HepG2 (cell line): ENCODE results near the gene SLCO2B1. TPM values are rescaled to one million over a fixed set of nuclear protein-coding genes. Genes with fewer than 3 reads are reported as not detected.

Experiments used
- ATF5 ChIP-seq: sonication (generic); formaldehyde crosslinking; IDR thresholded peaks from 2 replicates; pipeline ENCODE4 v1.4.0; 2020; ENCODE audit warnings: mild to moderate bottlenecking, low read depth, missing genetic modification reagents
- DBP ChIP-seq: sonication (generic); formaldehyde crosslinking; IDR thresholded peaks from 2 replicates; pipeline ENCODE4 v1.4.0; 2020; ENCODE audit warnings: missing genetic modification reagents; ENCODE audit errors: not compliant biosample characterization
- GATAD2A ChIP-seq: IDR thresholded peaks from 2 replicates; pipeline ENCODE4 v1.6.1; 2016
- HNRNPLL ChIP-seq: fragments of 200-400 bp; formaldehyde crosslinking; IDR thresholded peaks from 2 replicates; pipeline ENCODE4 v1.6.1; 2017; ENCODE audit warnings: mild to moderate bottlenecking, low read depth, low read length; ENCODE audit not compliant: poor library complexity, severe bottlenecking
- KLF12 ChIP-seq: sonication (generic); formaldehyde crosslinking; IDR thresholded peaks from 2 replicates; pipeline ENCODE4 v1.4.0; 2020; ENCODE audit warnings: missing genetic modification reagents, borderline replicate concordance
- NR2C2 ChIP-seq: sonication (generic); formaldehyde crosslinking; IDR thresholded peaks from 2 replicates; pipeline ENCODE4 v1.4.0; 2020; ENCODE audit warnings: missing genetic modification reagents, mild to moderate bottlenecking, moderate library complexity, borderline replicate concordance
- POGK ChIP-seq: sonication (generic); formaldehyde crosslinking; conservative IDR thresholded peaks from 2 replicates; pipeline ENCODE4 v1.8.0; 2022; ENCODE audit warnings: mild to moderate bottlenecking, moderate library complexity, missing genetic modification reagents
- RBM22 ChIP-seq: fragments of 200-400 bp; formaldehyde crosslinking; optimal IDR thresholded peaks from 2 replicates; pipeline ENCODE3; 2017; ENCODE audit warnings: mild to moderate bottlenecking, low read length, moderate library complexity
- THAP7 ChIP-seq: sonication (generic); formaldehyde crosslinking; IDR thresholded peaks from 2 replicates; pipeline ENCODE4 v1.8.1; 2023; ENCODE audit warnings: mild to moderate bottlenecking, missing genetic modification reagents
- ZBED4 ChIP-seq: sonication (generic); formaldehyde crosslinking; IDR thresholded peaks from 2 replicates; pipeline ENCODE4 v1.4.0; 2020; ENCODE audit warnings: missing genetic modification reagents, borderline replicate concordance
- ZBTB4 ChIP-seq: sonication (generic); formaldehyde crosslinking; IDR thresholded peaks from 2 replicates; pipeline ENCODE4 v1.4.0; 2020; ENCODE audit warnings: missing genetic modification reagents, mild to moderate bottlenecking, borderline replicate concordance
- ZBTB7A ChIP-seq: sonication (generic); formaldehyde crosslinking; IDR thresholded peaks from 2 replicates; pipeline ENCODE4 v1.8.0; 2022; ENCODE audit warnings: mild to moderate bottlenecking, missing genetic modification reagents
- ZNF264 ChIP-seq: sonication (generic); formaldehyde crosslinking; IDR thresholded peaks from 2 replicates; pipeline ENCODE4 v1.4.0; 2020; ENCODE audit warnings: missing genetic modification reagents
- ZNF34 ChIP-seq: sonication (generic); formaldehyde crosslinking; IDR thresholded peaks from 2 replicates; pipeline ENCODE4 v1.4.0; 2020; ENCODE audit warnings: mild to moderate bottlenecking, missing genetic modification reagents, borderline replicate concordance
- ZNF547 ChIP-seq: sonication (generic); formaldehyde crosslinking; IDR thresholded peaks from 2 replicates; pipeline ENCODE4 v1.5.1; 2020; ENCODE audit warnings: mild to moderate bottlenecking, missing genetic modification reagents
- ZNF674 ChIP-seq: sonication (generic); formaldehyde crosslinking; IDR thresholded peaks from 2 replicates; pipeline ENCODE4 v1.5.0; 2020; ENCODE audit warnings: low read depth, mild to moderate bottlenecking, missing genetic modification reagents
- polyA plus RNA-seq, 8 experiments: library from polyadenylated mRNA; depleted of rRNA in 3 of 8; stranded (reverse) in 7 of 8; unstranded in 1 of 8; fragments of >200 nt; fragmentation: Illumina TruSeq in 4 of 8; extraction: Trizol in 4 of 8; gene quantifications; 2 replicates each; pipeline versions ENCODE4 v1.2.1 to v1.2.3, GENCODE V29; 2011 to 2016; ENCODE audit warnings: low read depth in 4 of 8, missing spikeins in 1 of 8, mixed read lengths in 1 of 8; ENCODE audit not compliant: insufficient read depth in 1 of 8
- total RNA-seq, 5 experiments: library from RNA; depleted of rRNA; stranded (reverse); fragments of >200 nt; fragmentation: Illumina TruSeq; extraction: Trizol; gene quantifications; 2 replicates each; pipeline ENCODE4 v1.2.3, GENCODE V29; 2016; ENCODE audit warnings: low read depth in 1 of 5

SLCO2B1 gene
- total and polyA plus RNA-seq, 2 of the 13 experiments (the other 11 are each of a cell fraction or from before 2014, with no cell fraction given): 15.3 to 19.8 TPM

- TF ChIP-seq NR2C2 (peak; percentile 69; the same call in 1 of the 2 replicates), ZNF547 (CRISPR knock-in tag) (peak; percentile 34; the same call in 1 of the 2 replicates), POGK (CRISPR knock-in tag) (no peak), GATAD2A (CRISPR knock-in tag) (peak; percentile 96), ZNF34 (CRISPR knock-in tag) (no peak), ZBTB7A (CRISPR knock-in tag) (peak; percentile 94; the same call in 1 of the 2 replicates), HNRNPLL (peak; percentile 22), RBM22 (peak; percentile 19), ZNF264 (CRISPR knock-in tag) (no peak), THAP7 (CRISPR knock-in tag) (no peak; the same call in 1 of the 2 replicates), DBP (CRISPR knock-in tag) (no peak), ZNF674 (no peak), KLF12 (CRISPR knock-in tag) (no peak), ZBED4 (CRISPR knock-in tag) (no peak), ZBTB4 (CRISPR knock-in tag) (0 out of 2 replicates have a peak, but pooled peaks have one; percentile 58), ATF5 (CRISPR knock-in tag) (no peak)
These were observed 8.4 kb downstream of the SLCO2B1 start (continued) for GRCh38 chr11:75159151-75159953.
